Astrocyte (in vitro differentiated cells and primary cell): ENCODE measurements around the gene RCCD1. TPM values are rescaled to one million over a fixed set of nuclear protein-coding genes. Genes with fewer than 3 reads are reported as not detected.

Experiments used
- DNase-seq: peaks from one replicate; pipeline ENCODE4 v3.0.0-alpha.2; 2010; ENCODE audit warnings: low read depth
- FAIRE-seq: peaks from 2 replicates; lab custom pipeline; 2011; peaks lifted over from hg19 to GRCh38; lab: Jason Lieb, UNC
- H2AFZ ChIP-seq: 2 replicates; pipeline ENCODE4 v1.6.0; 2012; ENCODE audit warnings: low read depth, low read length, inconsistent platforms
- H3K27ac ChIP-seq: 2 replicates; pipeline ENCODE4 v1.5.1; 2011; ENCODE audit warnings: low read depth, low read length, inconsistent platforms
- H3K27me3 ChIP-seq: 2 replicates; pipeline ENCODE4 v1.6.0; 2011; ENCODE audit warnings: low read length, inconsistent platforms; ENCODE audit not compliant: insufficient read depth
- H3K36me3 ChIP-seq: 2 replicates; pipeline ENCODE4 v1.5.1; 2011; ENCODE audit warnings: low read length, inconsistent platforms; ENCODE audit not compliant: insufficient read depth
- H3K4me1 ChIP-seq: 2 replicates; pipeline ENCODE4 v1.5.1; 2011; ENCODE audit warnings: low read length, inconsistent platforms; ENCODE audit not compliant: insufficient read depth
- H3K4me2 ChIP-seq: 2 replicates; pipeline ENCODE4 v1.6.0; 2012; ENCODE audit warnings: low read length, inconsistent platforms
- H3K4me3 ChIP-seq: 2 replicates; pipeline ENCODE4 v1.5.1; 2011; ENCODE audit warnings: low read depth, mild to moderate bottlenecking, low read length, inconsistent platforms; ENCODE audit not compliant: insufficient read depth
- H3K79me2 ChIP-seq: 2 replicates; pipeline ENCODE4 v1.6.0; 2012; ENCODE audit warnings: mild to moderate bottlenecking, low read length, inconsistent platforms; ENCODE audit not compliant: insufficient read depth
- H3K9ac ChIP-seq: 2 replicates; pipeline ENCODE4 v1.6.0; 2012; ENCODE audit warnings: mild to moderate bottlenecking, low read length, inconsistent platforms
- H3K9me3 ChIP-seq: 2 replicates; pipeline ENCODE4 v1.5.1; 2012; ENCODE audit warnings: low read depth, mild to moderate bottlenecking, low read length, inconsistent platforms; ENCODE audit not compliant: insufficient read depth
- H4K20me1 ChIP-seq: 2 replicates; pipeline ENCODE4 v1.6.0; 2012; ENCODE audit warnings: low read length, inconsistent platforms; ENCODE audit not compliant: insufficient read depth
- H3K27ac Mint-ChIP-seq: one replicate; pipeline ENCODE4 v1.8.0; 2021; ENCODE audit warnings: mild to moderate bottlenecking, mixed read lengths; ENCODE audit not compliant: unreplicated experiment
- H3K27me3 Mint-ChIP-seq: one replicate; pipeline ENCODE4 v1.8.0; 2021; ENCODE audit warnings: low read depth, mixed read lengths; ENCODE audit not compliant: unreplicated experiment
- H3K36me3 Mint-ChIP-seq: one replicate; pipeline ENCODE4 v1.8.0; 2021; ENCODE audit warnings: low read depth, mixed read lengths; ENCODE audit not compliant: unreplicated experiment
- H3K4me1 Mint-ChIP-seq: one replicate; pipeline ENCODE4 v1.8.0; 2021; ENCODE audit warnings: low read depth, mixed read lengths; ENCODE audit not compliant: unreplicated experiment
- H3K4me3 Mint-ChIP-seq: one replicate; pipeline ENCODE4 v1.8.0; 2021; ENCODE audit warnings: mild to moderate bottlenecking, moderate library complexity, mixed read lengths; ENCODE audit not compliant: unreplicated experiment
- H3K9me3 Mint-ChIP-seq: one replicate; pipeline ENCODE4 v1.8.0; 2021; ENCODE audit warnings: mild to moderate bottlenecking, mixed read lengths; ENCODE audit not compliant: unreplicated experiment
- EZH2 ChIP-seq: IDR thresholded peaks from 2 replicates; pipeline ENCODE4 v1.6.1; 2012; ENCODE audit warnings: mild to moderate bottlenecking, low read length, inconsistent platforms; ENCODE audit not compliant: insufficient read depth
- total RNA-seq: library from RNA; stranded (reverse); gene quantifications from 2 replicates; pipeline ENCODE4 v1.2.1, GENCODE V29; 2021
- TF ChIP-seq, protein P1 (sequence below): IDR thresholded peaks from 2 replicates; pipeline ENCODE4 v1.5.1; 2011; ENCODE audit warnings: low read depth, mild to moderate bottlenecking, inconsistent platforms, low read length, moderate library complexity; ENCODE audit not compliant: insufficient read depth

Gene RCCD1
- total RNA-seq, 1 donor from 2014 or later = 6.8 TPM

GRCh38 chr15:90910441-90911301, 44.0 kb upstream of the RCCD1 start:
- no peak for FAIRE-seq
- no peaks in the 10 kb centered on the region for H3K27me3 ChIP-seq
- H3K9ac ChIP-seq = no peak overlapping the region
- H3K9me3 Mint-ChIP-seq = no peaks in the 10 kb centered on the region
- no peaks in the 10 kb centered on the region for H4K20me1 ChIP-seq
- no peaks in the 10 kb centered on the region for H3K9me3 ChIP-seq
- H3K27ac ChIP-seq = no peak overlapping the region
- H3K36me3 Mint-ChIP-seq = peaks cover 15% of the 10 kb centered on the region
- no peaks in the 10 kb centered on the region for H3K79me2 ChIP-seq
- DNase-seq = no peak
- H3K36me3 ChIP-seq = no peaks in the 10 kb centered on the region
- peaks cover 2% of the 10 kb centered on the region for H3K4me1 ChIP-seq
- H3K27ac Mint-ChIP-seq = no peak overlapping the region
- TF ChIP-seq, protein P1, sequence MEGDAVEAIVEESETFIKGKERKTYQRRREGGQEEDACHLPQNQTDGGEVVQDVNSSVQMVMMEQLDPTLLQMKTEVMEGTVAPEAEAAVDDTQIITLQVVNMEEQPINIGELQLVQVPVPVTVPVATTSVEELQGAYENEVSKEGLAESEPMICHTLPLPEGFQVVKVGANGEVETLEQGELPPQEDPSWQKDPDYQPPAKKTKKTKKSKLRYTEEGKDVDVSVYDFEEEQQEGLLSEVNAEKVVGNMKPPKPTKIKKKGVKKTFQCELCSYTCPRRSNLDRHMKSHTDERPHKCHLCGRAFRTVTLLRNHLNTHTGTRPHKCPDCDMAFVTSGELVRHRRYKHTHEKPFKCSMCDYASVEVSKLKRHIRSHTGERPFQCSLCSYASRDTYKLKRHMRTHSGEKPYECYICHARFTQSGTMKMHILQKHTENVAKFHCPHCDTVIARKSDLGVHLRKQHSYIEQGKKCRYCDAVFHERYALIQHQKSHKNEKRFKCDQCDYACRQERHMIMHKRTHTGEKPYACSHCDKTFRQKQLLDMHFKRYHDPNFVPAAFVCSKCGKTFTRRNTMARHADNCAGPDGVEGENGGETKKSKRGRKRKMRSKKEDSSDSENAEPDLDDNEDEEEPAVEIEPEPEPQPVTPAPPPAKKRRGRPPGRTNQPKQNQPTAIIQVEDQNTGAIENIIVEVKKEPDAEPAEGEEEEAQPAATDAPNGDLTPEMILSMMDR = no peak
- TF ChIP-seq EZH2 = no peak
- no peak overlapping the region for H3K4me3 ChIP-seq
- H2AFZ ChIP-seq = no peak overlapping the region
- H3K4me2 ChIP-seq = no peak overlapping the region
- peaks cover 3% of the 10 kb centered on the region for H3K27me3 Mint-ChIP-seq
- H3K4me3 Mint-ChIP-seq = no peak overlapping the region
- H3K4me1 Mint-ChIP-seq = peaks cover 7% of the 10 kb centered on the region

GRCh38 chr15:90911302-90911623, 43.4 kb upstream of the RCCD1 start:
- H3K36me3 Mint-ChIP-seq = peaks cover 12% of the 10 kb centered on the region
- Histone ChIP-seq H3K79me2 (no peaks in the 10 kb centered on the region), H4K20me1 (no peaks in the 10 kb centered on the region), H3K4me2 (no peak overlapping the region), H3K27ac (no peak overlapping the region), H3K9me3 (no peaks in the 10 kb centered on the region), H3K36me3 (no peaks in the 10 kb centered on the region), H3K9ac (no peak overlapping the region), H2AFZ (no peak overlapping the region), H3K4me3 (no peak overlapping the region), H3K27me3 (no peaks in the 10 kb centered on the region), H3K4me1 (peaks cover 7% of the 10 kb centered on the region)
- H3K27ac Mint-ChIP-seq = no peak overlapping the region
- H3K27me3 Mint-ChIP-seq = no peaks in the 10 kb centered on the region
- H3K9me3 Mint-ChIP-seq = no peaks in the 10 kb centered on the region
- no peak overlapping the region for H3K4me3 Mint-ChIP-seq
- peaks cover 12% of the 10 kb centered on the region for H3K4me1 Mint-ChIP-seq
- TF ChIP-seq, protein P1 = no peak
- TF ChIP-seq EZH2 = no peak
- no peak for DNase-seq
- no peak for FAIRE-seq
